Activated naive CD8-positive, alpha-beta T cell treated with anti-CD3 and anti-CD28 coated beads, Interleukin-2, amount 50 U/mL, for 16 hours (primary cell): ENCODE data around the gene TCF7L2.

Experiments
- DNase-seq: peaks from one replicate; pipeline ENCODE4 v3.0.0-alpha.2; 2020; ENCODE audit warnings: low read depth, low spot score

The TCF7L2 gene

DNA sequence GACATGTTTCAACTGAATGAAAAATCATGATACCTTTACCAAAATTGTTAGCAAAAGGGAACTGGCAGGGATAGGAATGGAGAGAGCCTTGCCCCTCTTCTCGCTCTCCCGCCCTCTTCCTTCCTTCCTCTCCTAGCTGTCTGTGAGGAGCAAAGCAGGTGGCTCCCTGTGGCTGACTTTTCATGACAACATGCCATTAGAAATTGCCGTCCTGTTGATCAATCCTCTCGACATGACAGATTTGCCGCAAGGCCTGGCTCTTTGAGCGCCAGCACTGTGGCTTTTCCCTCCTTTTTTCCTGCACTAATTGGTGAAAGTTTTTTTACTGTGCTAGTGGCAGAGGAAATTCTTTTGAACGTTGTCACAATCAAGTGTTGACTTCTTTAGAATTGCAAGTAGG lies 171.1 kb downstream of the TCF7L2 start:
- DNase-seq: no peak

DNA sequence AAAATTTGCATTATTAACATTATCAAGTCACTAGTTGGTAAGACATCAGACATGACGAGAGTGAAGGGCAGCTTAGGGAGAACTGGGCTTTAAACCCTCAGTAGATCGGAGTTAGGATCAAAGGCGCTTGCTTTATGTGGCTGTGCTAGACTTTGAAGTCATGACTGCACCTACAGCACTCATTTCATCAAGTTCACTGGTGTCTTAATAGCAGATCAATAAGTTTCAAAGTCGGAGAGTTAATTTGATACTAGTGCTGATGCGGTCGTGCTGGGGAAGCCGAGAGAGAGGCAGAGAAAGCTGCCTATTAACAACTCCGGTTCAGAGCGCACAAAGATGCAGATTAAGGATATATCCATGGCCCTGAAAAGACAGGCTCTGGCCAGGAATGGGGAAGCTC lies 172.9 kb downstream of the TCF7L2 start:
- no peak for DNase-seq

DNA sequence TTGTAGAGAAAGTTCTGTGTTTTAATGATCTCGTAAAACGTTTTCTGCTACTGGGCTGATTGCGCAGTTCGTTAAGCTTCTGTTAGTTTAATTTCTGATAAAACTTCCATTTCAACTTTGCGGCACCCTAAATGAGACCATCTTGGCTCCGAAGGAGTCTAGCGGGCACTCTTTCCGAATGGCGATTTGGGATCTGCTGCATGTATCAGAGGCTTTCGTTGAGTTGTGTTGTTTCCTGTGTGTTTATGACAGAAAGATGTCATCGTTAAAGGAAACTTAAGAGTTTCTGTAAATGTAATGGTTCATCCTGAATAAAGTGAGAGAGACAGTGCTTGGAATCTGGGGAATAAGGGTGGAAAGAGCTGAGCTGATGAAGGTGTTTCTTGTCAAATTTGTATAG lies 174.7 kb downstream of the TCF7L2 start:
- no peak for DNase-seq

DNA sequence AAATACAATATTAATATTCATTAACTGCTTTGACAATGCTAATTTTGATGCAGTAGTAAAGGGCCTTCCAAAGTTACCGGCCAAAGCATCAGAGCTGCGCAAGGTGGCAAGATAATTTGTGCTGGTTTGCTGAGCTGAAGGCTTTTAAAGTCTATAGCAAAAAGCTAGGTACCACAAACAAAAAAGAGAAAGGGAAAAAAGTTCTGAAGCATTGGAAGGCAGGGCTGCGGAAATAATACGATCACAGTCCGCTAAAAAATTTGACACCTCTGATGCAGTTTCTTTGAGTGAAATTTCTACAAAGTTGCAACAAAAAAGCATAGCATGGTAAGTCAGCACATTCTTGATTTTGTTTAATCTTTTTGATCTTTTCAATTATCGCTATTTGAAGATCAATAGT lies 175.6 kb downstream of the TCF7L2 start:
- DNase-seq: no peak

DNA sequence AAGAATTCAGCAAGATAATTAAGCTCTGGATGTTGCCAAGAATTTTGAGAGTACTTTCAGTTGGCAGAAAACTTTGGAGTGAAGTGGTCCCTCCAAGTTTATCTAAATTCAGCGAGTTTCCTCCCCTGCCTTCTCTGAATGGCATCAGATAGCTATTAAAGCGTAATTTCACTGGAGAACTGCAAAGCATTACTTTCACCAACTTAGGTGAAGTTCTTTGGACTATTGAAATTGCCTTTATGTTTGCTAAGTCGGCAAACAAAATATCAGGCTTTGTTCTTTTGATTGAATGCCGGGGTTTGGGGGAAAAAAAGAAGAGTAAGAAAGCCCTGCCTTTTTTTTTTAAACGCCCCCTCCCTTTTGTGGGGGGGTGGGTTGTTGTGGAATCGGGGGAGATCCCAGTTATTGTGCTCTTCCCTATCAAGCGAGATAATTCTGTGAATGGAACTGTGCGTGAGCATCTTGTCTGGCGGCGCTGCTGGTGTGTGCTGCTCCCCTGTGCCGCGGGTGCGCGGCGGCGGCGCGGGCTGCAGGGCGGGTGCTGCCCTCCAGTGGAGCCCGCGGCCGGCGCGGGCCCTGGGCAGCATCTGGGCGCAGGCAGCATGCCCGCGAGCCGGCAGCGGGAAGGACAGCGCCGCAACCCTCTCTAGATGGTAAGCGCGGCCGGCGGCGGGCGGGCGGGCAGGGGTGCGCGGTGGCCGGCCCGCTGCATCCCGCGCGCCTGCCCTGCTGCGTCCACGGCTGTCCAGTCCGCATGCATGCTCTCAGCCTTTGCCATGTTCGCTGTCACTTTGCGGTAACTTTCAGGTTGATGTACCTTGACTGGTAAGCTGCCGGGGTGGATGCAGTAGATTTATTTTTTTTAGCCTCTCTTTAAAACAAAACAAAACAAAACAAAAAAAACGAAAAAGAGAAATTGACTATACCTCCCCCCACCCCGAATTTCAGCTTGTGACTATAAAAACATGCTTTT lies 176.5 kb downstream of the TCF7L2 start:
- peak; percentile 7 for DNase-seq

DNA sequence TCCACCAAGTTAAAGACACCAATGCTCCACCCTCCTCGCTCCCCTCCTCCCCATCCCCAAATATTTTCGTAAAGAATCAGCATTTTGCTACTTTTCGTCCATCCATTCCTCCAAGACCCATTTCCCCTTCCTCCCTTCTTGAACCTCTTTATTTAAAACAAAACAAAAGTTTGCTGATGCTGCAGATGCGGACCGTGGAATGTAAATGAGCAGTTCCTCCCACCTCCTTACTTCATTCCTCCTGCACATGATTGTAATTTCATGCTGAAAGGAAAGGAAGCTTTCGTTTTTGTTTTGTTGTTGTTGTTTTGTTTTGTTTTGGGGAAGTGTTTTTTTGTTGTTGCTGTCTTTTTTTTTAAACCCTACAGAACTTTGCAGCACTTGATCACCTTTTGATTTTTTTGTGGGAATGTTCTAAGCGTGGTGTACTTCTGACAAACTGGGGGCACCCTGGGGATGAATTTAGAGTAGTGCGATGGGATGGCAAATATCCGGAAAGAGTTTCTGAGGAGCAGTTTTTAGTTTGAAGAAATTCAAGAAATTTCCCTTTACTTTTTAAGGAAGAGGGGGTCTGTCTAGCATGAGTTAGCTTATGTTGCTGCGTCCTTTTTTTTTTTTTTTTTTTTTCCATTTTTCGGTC lies 177.3 kb downstream of the TCF7L2 start:
- no peak for DNase-seq

DNA sequence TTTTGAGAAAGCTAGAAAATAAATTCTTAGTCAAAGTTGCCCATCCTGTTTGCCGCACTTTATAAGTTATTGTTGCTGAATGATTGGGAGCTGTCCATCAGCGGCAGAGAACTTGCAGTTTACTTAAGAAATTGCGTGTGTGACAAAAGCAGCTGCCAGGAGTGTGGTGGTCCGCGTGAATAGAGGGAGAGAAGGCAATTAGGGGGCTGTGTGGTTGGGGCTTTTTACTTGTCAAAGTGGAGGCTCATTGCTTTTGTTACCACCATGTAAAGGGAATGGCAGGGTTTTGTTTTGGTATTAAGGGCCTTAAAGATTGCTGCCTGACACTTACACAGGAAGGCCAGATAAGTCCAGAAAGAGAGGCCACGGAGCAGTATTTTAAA lies 177.8 kb downstream of the TCF7L2 start:
- no peak for DNase-seq

DNA sequence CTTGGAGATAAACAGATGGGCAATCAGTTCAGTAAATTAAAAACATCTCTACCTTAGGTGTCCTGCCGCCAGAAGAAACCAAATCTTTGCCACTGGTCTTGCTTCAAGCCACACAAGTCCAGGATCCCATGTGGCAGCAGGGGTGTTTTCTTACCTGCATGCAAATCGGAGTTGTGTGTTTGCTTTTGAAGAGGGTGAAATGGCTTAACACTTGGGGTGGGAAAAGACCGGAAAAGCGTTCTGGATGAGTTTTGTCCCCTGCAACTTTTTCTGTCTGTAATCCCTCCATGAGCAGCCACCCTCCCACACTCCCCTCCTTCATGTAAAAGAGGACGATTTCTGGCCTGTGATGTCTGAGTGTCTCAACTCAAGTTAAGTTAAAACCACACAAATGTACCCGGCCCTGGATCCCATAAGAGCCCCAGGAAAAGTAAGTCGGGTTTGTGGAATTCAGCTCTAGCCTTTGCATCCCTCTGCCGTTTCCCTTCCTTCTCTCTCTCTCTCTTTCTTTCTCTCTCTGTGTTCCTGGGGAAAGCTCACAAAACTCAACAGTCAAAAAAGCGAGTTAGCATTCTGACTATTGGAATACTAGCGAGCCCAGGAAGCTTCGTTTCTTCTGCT lies 178.5 kb downstream of the TCF7L2 start:
- DNase-seq: no peak

DNA sequence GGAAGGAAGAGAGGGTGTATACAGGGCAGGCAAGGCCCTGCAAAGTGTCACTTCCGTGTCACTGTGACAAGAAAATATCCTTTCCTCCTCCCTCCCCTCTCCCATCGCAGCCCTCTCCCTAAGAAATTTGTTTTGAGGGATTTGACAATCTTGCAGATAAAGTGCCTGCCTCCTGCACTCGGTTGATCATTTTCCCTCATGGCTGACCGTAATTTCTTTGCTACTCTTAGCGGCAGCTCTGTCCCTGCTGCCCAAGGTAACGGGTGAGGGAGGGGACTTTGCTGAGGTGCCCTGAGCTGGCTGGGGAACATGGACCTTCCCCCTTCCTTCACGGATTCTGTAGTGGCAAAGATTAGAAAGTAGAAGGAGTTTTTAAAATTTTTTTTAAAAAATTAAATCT lies 179.1 kb downstream of the TCF7L2 start:
- DNase-seq: no peak

DNA sequence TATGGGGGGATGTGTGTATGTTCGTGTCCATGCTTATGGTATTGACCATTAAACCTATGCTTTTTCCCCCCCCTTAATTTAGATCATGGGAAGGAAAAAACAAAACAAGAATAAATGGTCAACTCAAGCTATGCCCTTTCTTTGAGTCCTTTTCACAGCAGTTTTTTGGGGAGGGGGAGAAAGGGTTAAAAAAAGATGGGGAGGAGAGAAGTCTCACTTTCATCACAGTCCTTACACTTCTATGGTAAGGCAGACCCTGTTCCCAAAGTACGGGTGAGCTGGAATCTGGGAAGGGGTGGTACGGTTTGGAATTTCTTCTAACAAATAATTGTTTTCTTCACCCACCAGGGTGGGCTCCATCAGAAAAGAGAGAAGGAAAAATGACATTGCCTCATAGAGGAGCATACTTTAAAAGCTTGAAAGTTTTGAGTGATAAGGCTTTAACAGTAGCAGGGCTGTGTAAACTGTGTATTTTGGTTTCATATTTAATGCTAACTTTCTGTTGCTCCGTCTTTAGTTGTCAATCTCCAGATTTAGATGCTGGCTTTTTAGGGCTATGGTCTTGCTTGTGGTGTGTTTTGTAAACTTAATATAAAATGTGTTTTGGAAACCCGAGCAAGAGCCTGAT lies 180.1 kb downstream of the TCF7L2 start:
- no peak for DNase-seq

DNA sequence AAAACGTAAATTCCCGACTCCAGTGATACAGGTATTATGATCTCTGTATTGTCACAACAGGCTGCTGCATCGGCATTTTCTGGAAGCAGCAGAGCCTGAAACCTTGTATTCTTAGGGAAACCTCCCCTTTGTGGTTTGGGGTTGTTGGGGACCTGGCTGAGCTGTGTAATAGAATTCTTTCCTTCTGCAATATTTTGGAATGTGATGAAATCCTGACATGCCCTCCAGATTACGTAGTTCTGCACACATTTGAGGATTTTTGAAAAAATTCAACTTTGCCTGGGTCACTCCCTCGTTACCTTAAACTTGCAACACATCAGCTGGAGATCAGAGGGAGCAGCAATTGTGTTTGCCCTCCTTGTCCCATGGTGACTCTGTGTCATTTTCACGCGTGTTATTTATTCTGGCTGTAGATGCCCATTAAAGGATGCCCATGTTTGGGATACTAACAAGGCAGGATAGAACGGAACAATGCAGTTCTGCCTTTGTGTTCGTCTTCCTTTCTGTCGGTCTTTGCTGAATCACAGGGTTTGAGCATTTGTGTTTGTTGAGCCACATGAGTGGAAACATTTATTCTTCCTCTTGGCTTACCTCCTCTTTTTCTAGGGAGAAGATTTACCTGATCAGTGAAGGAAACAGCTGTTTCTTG lies 181.7 kb downstream of the TCF7L2 start:
- no peak for DNase-seq

DNA sequence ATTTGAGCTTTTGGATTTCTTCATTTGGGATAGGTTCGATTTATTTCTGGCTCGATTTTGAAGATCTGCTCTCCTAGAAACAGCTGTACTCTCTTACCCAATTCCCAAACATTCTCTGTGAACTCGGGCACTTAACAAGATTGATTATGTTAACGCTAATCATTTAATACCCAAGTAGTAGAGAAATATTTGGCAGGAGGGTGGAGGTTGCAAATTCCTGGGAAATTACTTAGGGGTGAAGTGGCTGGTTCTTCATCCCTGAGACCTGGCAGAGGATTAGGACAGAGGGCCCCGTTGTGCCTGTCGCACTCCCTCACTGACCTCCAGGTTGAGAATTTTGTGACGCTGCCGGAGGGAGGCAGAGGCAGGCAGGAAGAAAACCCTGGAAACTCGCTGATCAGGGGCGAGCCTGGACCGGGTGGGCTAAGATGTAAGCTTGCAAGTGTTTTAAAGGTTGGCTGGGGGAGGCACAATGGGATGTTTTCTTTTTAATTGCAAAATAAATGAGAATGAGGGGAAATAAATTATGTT lies 182.6 kb downstream of the TCF7L2 start:
- DNase-seq: no peak

DNA sequence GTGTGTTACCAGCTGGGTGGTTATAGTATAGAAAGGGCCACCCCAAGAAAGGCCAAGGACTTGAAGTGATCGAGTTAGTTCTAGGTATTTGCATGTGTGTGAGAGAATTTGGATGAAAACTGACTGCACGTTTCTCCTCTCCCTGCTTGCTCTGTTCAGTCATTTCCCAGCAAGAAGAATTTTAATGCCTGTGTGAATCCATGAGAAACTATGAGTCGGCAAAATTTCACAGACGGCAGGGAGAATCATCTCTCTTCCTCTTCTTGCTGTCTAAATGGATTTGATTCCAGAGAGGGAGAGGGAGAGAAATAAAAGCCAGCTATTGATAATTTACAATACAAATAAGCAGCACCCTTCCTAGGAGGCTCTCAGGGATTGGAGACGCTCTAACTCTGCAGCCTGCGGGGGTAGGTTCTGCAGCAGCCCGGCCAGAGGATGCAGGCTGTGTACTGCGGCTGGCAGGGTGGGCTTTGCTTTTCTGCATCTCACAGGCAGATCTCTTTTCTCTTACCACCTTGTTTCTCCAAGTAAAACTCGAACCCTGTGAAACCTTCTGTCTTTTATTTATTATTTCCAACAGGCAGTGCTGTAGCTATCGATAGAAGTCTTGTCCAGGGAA lies 183.6 kb downstream of the TCF7L2 start:
- no peak for DNase-seq

DNA sequence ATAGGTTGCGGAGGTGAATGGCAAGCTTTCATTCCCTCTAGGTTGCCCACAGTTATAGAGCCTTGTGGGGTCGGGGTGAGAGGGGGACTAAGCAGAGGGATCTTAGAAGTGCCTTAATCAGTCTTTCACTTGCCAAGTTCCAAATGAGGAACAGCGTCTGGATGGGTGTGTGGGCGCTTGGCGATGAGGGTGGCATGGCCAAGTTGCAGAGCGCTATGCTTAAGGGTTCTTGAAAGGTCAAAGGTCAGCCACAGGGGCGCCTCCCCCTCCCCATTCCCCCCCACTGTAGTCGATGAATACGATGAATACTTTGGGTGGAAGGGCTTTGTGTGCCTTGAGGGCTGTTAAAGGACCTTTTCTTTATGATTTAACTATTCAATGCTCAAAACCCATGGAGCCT lies 185.0 kb downstream of the TCF7L2 start:
- no peak for DNase-seq

DNA sequence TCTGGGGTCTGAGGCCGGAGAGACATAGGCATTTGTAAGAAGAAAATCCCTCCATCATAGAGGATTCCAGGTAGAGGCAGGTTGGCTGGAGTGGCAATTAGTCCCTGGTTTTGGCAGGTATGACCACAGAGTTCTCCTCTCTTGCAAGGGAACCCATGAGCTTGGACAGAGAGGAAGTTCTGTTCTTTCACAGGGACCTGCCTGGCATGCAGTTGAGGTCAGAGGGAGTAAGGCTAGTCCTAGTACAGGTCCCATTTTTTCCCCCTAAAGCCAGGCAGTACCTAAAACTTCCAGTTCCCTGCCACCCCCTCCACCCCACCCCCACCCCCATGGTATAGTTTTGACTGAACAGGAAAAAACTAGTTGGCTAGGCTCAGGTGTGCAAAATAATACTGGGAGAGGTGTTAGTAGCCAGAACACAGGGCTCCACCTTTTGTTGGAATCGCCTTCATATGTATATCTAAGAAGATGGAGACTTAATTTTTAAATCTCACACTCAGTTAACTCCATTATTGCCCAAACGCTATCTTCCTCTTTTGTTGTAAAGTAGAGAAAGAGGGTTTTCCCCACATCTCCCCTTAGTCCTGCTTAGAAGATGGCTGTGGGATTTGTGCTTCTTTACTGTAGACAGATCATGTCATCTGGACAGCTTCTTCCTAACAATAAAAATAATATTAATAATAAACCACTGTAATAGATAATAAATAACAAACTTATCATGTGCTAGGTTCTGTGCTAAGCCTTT lies 188.1 kb downstream of the TCF7L2 start:
- DNase-seq: no peak

DNA sequence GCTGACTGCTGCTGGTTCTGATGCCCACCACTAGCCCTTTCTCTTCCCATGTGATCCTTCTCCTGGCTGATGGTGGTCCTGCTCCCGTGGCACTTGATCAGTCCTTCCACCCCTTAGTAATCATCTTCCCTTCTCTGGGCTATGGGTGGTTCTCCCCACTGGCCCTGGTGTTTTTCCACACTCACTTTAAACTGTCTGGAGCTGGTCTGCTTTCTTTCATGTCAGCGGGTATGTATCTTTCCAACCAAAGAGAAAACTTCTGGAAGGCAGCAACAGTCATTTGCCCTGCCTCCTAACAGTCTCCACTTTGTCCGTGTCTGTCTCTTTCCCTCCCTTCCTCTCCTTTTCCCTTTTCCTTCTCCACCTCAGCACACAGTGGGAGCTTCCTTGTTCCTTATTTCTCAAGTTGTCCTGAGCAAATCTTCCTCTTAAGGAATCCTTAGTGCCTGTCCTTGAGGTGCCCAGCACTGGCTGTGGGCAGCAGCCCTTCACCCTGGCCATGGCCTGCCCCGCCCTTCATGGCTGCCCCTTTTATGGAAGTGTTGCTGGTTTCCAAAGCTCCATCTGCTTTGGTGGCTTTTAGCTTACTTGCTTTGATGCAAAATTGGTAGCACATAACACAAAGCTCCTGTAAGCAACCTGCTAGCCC lies 189.0 kb downstream of the TCF7L2 start:
- DNase-seq: no peak

DNA sequence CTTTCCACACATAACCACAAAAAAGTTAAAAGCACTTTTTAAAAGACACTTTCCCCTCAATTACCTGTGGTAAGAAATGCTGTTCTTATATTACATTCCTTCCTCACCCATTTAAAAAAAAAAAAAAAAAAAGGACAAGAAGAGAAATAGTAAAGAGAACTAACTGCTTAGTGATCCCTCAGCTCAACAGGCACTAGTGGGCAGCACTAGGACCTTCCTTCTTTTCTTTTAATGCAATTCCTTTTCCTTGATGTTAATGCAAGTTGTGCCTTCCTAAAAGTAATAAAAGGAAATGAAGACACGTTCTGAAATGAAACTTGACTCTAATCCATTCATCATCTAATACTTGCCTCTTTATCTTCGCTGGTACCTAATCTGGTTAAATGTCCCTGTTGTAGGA lies 189.7 kb downstream of the TCF7L2 start:
- DNase-seq: no peak

DNA sequence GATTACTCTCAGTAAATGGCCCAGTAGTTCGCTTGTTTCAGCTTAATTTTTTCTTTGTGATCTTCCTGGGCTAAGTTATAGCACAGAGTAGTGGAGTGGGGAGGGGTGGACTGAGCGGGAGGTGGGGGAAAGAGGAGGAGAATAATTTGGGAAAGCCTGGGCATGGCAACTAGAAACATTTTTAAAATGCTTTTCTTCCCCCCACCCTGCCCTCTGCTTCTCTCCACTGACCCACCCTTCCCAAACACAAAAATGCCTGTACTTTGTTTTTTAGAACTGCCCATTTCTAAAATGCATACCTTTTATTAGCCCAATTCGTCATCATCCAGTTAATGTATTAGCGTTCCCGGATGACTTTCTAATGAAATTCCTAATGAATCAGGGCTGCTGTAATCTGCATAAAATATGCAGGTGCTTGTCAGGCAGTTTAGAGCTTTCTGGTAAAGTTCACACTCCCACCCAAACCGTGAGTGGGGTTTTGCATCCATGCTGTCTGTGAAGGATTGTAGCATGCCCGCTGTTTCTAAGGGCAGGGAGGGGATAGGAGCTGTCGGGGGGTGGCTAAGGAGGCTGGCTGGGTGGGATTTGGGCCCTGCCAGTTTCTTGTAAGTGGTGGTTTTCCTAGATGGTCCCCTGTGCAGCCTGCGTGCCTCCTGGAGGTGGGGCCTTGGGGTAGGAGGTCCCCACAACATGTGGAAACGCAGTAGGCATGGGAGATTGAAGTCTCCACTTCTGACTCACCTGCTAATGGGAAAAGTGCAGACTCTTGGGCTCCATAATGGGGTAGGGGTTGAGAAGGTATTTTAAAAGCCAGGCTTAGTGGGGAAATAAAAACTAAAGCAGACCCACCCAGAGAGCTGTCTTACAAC lies 190.3 kb downstream of the TCF7L2 start:
- DNase-seq: no peak
